Esophagus squamous epithelium (tissue), 5 donors: ENCODE results near the gene UTS2R. TPM values are rescaled to one million over a fixed set of nuclear protein-coding genes. Genes with fewer than 3 reads are reported as not detected.
"Not testable (repeated sequence)": the region's sequence is repeated elsewhere in the genome, so short reads cannot be mapped to it uniquely, and the experiment has no call there.

ENCODE experiments used
- DNase-seq: peaks from one replicate; lab custom pipeline; 2025; lab: John Stamatoyannopoulos, UW
- H3K27ac ChIP-seq, 4 donors: fragments of 200-600 bp; sonication (generic); one replicate each; pipeline ENCODE4 v1.5.1; 2016 to 2019; ENCODE audit warnings: mild to moderate bottlenecking in 1 of 4
- H3K27me3 ChIP-seq, 4 donors: fragments of 200-600 bp; sonication (generic); 1 replicate in 3 of 4; 2 replicates in 1 of 4; pipeline versions ENCODE4 v1.5.1 to v1.6.0; 2017 to 2021; ENCODE audit warnings: antibody characterized with exemption in 1 of 4
- H3K36me3 ChIP-seq, 3 donors: fragments of 200-600 bp; sonication (generic); one replicate each; pipeline ENCODE4 v1.5.1; 2016 to 2019
- H3K4me1 ChIP-seq, 3 donors: fragments of 200-600 bp; sonication (generic); one replicate each; pipeline ENCODE4 v1.5.1; 2017 to 2019
- H3K4me3 ChIP-seq, 4 donors: fragments of 200-600 bp; sonication (generic); 1 replicate in 3 of 4; 2 replicates in 1 of 4; pipeline ENCODE4 v1.5.1; 2016 to 2019; ENCODE audit warnings: mild to moderate bottlenecking in 2 of 4, moderate library complexity in 1 of 4
- H3K9me3 ChIP-seq, 3 donors: fragments of 200-600 bp; sonication (generic); one replicate each; pipeline ENCODE4 v1.5.1; 2016 to 2019
- POLR2A ChIP-seq, 4 donors: fragments of 450-650 bp; IDR thresholded peaks; one replicate each; pipeline ENCODE4 v1.6.1; 2017; ENCODE audit warnings: antibody characterized with exemption in 4 of 4, mild to moderate bottlenecking in 4 of 4, moderate library complexity in 3 of 4
- WGBS, 2 donors: methylation state at CpG; one replicate each; pipeline ENCODE4 v1.1.5; 2018; 5-methylcytosine and 5-hydroxymethylcytosine counted together
- intact Hi-C: fragments of 100-400 bp; cut with DNase I; formaldehyde crosslinking; loops from one replicate; pipeline ENCODE4 v1.15.0; 2022
- total RNA-seq, 4 donors: library from RNA; depleted of rRNA; stranded (reverse); fragments of >200 nt; gene quantifications; one replicate each; pipeline ENCODE4 v1.1.0, GENCODE V29; 2016
- TF ChIP-seq, protein P1 (sequence below), 6 experiments: fragments of 450-650 bp in 4 of 6; fragments of 200-600 bp in 2 of 6; sonication (generic) in 2 of 6; IDR thresholded peaks; one replicate each; pipeline ENCODE4 v1.5.1; 2016 to 2019; ENCODE audit warnings: antibody characterized with exemption in 6 of 6, mild to moderate bottlenecking in 4 of 6, moderate library complexity in 4 of 6
- donor health status: DM: yes; HTN: yes; CAD: no.

Gene UTS2R
- total RNA-seq, 4 donors from 2014 or later = not detected

- peaks cover 0 to 26% (median 3%) of the 10 kb centered on the region in 3 donors for H3K4me1 ChIP-seq
- H3K9me3 ChIP-seq = no peaks in the 10 kb centered on the region
- TF ChIP-seq, protein P1, sequence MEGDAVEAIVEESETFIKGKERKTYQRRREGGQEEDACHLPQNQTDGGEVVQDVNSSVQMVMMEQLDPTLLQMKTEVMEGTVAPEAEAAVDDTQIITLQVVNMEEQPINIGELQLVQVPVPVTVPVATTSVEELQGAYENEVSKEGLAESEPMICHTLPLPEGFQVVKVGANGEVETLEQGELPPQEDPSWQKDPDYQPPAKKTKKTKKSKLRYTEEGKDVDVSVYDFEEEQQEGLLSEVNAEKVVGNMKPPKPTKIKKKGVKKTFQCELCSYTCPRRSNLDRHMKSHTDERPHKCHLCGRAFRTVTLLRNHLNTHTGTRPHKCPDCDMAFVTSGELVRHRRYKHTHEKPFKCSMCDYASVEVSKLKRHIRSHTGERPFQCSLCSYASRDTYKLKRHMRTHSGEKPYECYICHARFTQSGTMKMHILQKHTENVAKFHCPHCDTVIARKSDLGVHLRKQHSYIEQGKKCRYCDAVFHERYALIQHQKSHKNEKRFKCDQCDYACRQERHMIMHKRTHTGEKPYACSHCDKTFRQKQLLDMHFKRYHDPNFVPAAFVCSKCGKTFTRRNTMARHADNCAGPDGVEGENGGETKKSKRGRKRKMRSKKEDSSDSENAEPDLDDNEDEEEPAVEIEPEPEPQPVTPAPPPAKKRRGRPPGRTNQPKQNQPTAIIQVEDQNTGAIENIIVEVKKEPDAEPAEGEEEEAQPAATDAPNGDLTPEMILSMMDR (IDR thresholded peaks at IDR 0.05) = no peak
- TF ChIP-seq POLR2A (IDR thresholded peaks at IDR 0.05) = no peak
- H3K4me3 ChIP-seq = no peak overlapping the region
- H3K27ac ChIP-seq = no peak overlapping the region
- intact Hi-C loops = loop anchor here (10.0 kb wide), 1 partner anchor 198 kb away; no protein-coding TSS in a partner anchor
- no peak for DNase-seq
- H3K36me3 ChIP-seq = no peaks in the 10 kb centered on the region
- WGBS, 2 donors = 24 to 61% methylated on average over 5 to 16 of the region's 20 CpGs
- peaks cover 0 to 79% (median 1%) of the 10 kb centered on the region in 4 donors for H3K27me3 ChIP-seq
These were observed 14.7 kb upstream of the UTS2R start for GRCh38 chr17:82356845-82357355.

- DNase-seq = no peak
- H3K27ac ChIP-seq = no peak overlapping the region
- H3K36me3 ChIP-seq = no peaks in the 10 kb centered on the region
- H3K9me3 ChIP-seq = no peaks in the 10 kb centered on the region
- WGBS, 2 donors = 63% methylated on average over 1 of the region's 2 CpGs; no CpG with 5 or more reads in 1 of the 2 donors
- peaks cover 0 to 24% (median 0%) of the 10 kb centered on the region in 3 donors for H3K4me1 ChIP-seq
- peaks cover 0 to 83% (median 1%) of the 10 kb centered on the region in 4 donors for H3K27me3 ChIP-seq
- TF ChIP-seq, protein P1 (IDR thresholded peaks at IDR 0.05) = no peak
- TF ChIP-seq POLR2A (IDR thresholded peaks at IDR 0.05) = no peak
- intact Hi-C loops = loop anchor here (10.0 kb wide), 1 partner anchor 197 kb away; no protein-coding TSS in a partner anchor
- H3K4me3 ChIP-seq = no peak overlapping the region
These were observed 14.2 kb upstream of the UTS2R start for GRCh38 chr17:82357394-82357793.

DNA sequence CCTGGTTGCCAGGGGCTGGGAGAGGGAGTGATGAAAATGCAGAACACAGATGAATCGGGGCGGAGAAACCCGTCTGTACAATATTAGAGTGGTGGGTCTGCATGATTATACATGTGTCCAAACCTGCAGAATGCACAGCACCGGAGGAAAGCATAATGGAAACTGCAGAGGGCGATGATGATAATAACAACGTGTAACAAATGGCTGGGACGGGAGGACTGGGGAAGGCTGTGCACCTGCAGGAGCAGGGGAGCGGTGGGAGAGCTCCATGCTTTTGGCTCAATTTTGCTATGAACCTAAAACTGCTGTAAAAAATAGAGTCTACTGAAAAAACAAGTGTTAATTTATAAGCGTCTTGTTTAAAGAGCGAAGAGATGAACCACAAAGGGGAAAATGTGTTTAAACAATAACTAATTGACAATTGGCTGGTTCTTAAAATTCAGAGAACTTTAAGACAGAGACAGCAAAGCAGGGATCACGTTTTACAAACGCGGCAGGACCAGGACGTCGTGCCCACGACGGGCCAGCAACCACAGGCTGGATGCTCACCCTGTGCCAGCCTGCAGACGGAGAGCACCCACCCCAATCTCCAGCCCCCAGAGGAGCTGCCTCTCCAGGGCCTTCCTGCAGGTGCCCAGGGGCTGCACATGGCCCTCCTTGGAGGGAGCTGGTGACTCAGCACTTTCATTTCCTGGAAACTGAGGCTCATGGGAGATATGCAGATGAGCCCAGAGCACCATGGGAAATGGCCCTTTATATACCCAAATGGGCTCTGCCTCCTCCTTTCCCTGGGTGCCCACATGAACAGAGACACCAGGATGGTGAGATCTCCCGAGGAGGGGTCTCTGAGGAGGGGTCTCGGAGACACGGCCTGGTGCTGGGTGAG lies 12.9 kb upstream of the UTS2R start, which contains the start of gene TEX19:
TEX19 (plus strand) TSS at position 783 of the 886 bp plus-strand sequence. CDS start 2,904 bp downstream, outside the sequence.
- H3K27ac ChIP-seq = no peak within 1 kb of the TSS
- intact Hi-C loops = loop anchor here (10.0 kb wide), 1 partner anchor 196 kb away; no protein-coding TSS in a partner anchor
- no peaks in the 10 kb centered on the region for H3K9me3 ChIP-seq
- TF ChIP-seq POLR2A (IDR thresholded peaks at IDR 0.05) = no peak
- TF ChIP-seq, protein P1 (IDR thresholded peaks at IDR 0.05) = no peak
- no peak for DNase-seq
- H3K36me3 ChIP-seq = no peaks in the 10 kb centered on the region
- H3K27me3 ChIP-seq = peaks cover 0 to 81% (median 1%) of the 10 kb centered on the region in 4 donors
- 60 to 68% methylated on average over 19 to 20 of the region's 21 CpGs for WGBS, 2 donors
- peaks cover 0 to 24% (median 0%) of the 10 kb centered on the region in 3 donors for H3K4me1 ChIP-seq
- no peak within 1 kb of the TSS for H3K4me3 ChIP-seq

- DNase-seq, H3K9me3 ChIP-seq, H3K36me3 ChIP-seq, H3K4me3 ChIP-seq, H3K27ac ChIP-seq: not testable (repeated sequence)
- intact Hi-C loops = loop anchor here (10.0 kb wide), 1 partner anchor 195 kb away; no protein-coding TSS in a partner anchor
- 86 to 100% methylated on average over 1 of the region's 1 CpG for WGBS, 2 donors
- peaks cover 0 to 74% (median 1%) of the 10 kb centered on the region in 4 donors for H3K27me3 ChIP-seq
- peaks cover 0 to 24% (median 0%) of the 10 kb centered on the region in 3 donors for H3K4me1 ChIP-seq
These were observed 12.0 kb upstream of the UTS2R start for GRCh38 chr17:82359451-82360074.

DNA sequence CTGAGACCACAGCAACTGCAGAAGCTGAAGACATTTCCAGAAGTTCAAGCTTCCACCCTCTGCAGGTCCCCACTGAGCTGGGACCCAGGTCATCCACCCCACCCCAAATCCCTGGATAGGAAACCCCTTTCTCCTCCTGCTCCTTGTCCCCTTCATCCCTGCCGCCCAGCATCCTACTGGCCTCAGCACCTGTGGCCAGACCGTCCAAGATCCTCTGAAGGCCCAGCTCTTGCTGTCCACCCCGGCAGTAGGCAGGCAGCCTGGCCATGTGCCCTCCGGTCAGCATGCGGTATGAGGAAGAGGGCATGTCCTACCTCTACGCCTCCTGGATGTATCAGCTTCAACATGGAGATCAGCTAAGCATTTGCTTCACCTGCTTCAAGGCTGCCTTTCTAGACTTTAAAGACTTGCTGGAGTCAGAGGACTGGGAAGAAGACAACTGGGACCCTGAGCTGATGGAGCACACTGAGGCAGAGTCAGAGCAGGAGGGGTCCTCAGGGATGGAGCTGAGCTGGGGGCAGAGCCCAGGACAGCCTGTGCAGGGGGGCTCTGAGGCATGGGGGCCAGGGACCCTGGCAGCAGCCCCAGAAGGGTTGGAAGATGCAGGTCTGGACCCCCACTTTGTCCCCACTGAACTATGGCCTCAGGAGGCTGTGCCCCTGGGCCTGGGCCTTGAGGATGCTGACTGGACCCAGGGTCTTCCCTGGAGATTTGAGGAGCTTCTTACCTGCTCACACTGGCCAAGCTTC lies 9.5 kb upstream of the UTS2R start:
- Histone ChIP-seq H3K4me1 (peaks cover 0 to 13% (median 0%) of the 10 kb centered on the region in 3 donors), H3K27ac (no peak overlapping the region), H3K4me3 (no peak overlapping the region), H3K27me3 (peaks cover 0 to 66% (median 1%) of the 10 kb centered on the region in 4 donors), H3K9me3 (no peaks in the 10 kb centered on the region), H3K36me3 (no peaks in the 10 kb centered on the region)
- no peak for DNase-seq
- WGBS, 2 donors = 92 to 100% methylated on average over 1 to 6 of the region's 6 CpGs
- no peak for TF ChIP-seq POLR2A (IDR thresholded peaks at IDR 0.05)
- TF ChIP-seq, protein P1 (IDR thresholded peaks at IDR 0.05) = no peak
- intact Hi-C loops = no loop called here
